Occipital lobe (tissue), 2 donors: ENCODE results near the gene PPM1H. TPM values are rescaled to one million over a fixed set of nuclear protein-coding genes. Genes with fewer than 3 reads are reported as not detected.

Experiments used
- DNase-seq: peaks from one replicate; lab custom pipeline; 2025; lab: John Stamatoyannopoulos, UW
- total RNA-seq: library from RNA; depleted of rRNA; stranded (reverse); fragments of >200 nt; gene quantifications from one replicate; pipeline ENCODE4 v1.2.3, GENCODE V29; 2014

The PPM1H gene
- total RNA-seq, 1 donor from 2014 or later: 10.6 TPM

GRCh38 chr12:62654326-62655241 is 280.4 kb downstream of the PPM1H start:
- DNase-seq: no peak

- DNase-seq: no peak
Measured at GRCh38 chr12:62653740-62654139, 281.2 kb downstream of the PPM1H start.

DNA sequence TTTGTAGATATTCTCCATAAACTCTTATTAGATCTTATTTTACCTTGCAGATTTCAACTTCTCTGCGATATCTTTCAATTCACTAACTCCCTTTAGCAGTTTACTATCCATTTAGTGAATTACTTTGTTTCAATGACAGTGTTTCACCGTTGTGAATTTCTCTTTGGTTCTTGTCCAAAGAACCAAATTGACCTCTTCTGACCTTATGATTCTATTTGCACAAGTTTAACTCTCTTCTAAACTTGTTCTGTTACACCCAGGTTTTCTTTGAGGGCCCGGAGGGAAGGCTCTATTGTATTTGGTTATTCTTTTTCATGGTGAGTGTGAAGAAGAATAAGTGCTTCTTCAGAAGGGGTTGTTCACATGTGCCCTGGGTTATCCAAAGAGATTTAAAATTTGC is 281.6 kb downstream of the PPM1H start:
- DNase-seq: no peak

- DNase-seq: no peak
Measured at GRCh38 chr12:62651138-62651537, 283.8 kb downstream of the PPM1H start.

GRCh38 chr12:62649412-62650138 is 285.4 kb downstream of the PPM1H start:
- no peak for DNase-seq

- peak; percentile 9 for DNase-seq
Measured at GRCh38 chr12:62647586-62647985, 287.4 kb downstream of the PPM1H start.

- DNase-seq: no peak
Measured at GRCh38 chr12:62646566-62646965, 288.4 kb downstream of the PPM1H start.

- no peak for DNase-seq
Measured at GRCh38 chr12:62643486-62643885, 291.5 kb downstream of the PPM1H start.

DNA sequence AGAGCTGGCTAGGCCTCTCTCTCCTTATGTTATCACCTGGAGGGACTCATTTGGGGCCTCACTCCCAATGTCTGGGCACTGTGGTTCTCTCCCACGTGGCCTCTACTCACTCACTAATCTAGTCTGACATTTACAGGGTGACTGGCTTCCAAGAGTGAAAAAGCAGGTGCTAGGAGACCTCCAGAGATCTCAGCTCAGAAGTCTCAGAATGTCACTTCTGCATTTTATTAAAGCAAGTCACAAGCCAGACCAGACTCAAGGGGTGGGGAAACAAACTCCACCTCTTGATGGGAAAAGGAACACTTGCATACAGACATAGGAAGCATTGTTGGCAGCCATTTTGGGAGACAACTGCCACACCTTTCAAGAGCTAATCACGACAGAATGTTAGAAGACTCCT is 292.5 kb downstream of the PPM1H start:
- no peak for DNase-seq

DNA sequence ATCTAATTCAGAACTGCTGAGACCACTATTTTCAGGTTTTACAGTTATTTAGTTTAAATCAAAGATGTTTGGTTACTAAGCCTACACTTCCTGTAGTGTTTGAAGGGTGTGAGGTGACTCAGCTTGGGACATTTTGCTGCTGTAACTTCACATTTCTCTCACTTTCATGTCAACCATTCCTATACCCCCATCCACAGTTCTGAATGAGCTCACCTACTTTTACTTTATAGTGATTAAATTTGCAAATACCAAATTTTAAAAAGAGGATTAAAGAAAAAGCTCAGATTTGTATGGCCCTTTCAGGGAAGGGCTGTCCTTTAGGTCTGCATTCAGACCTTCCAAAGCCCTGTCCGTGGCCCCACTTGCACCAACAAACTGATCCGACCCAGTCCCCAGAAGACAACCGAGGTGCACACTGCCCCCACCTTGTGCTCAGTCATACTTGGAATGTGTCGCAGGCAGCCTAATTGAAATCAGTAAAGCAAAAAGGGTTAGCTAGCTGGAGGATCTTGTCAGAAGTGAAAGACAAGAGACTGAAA is 294.0 kb downstream of the PPM1H start:
- no peak for DNase-seq

GRCh38 chr12:62637679-62638078 is 297.3 kb downstream of the PPM1H start:
- DNase-seq: no peak

DNA sequence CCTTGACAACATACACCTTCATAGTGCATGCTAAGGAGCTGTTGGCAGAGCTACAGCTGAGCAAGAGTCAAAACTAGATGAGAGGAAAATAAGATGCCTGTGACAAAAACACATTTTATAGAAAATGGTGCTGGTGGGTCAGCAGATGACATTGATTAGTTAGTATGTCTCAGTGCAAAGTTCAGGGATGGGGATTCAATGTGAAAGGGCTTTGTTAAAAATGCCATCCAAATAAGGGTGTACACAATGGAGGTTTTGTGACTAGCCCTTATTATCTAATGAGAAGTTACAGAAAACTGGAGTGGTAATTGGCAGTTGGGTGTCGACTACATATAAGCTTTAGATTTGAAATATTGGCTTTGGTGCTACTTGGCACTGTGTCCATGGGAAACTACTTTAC is 299.3 kb downstream of the PPM1H start:
- no peak for DNase-seq

GRCh38 chr12:62632411-62632918 is 302.5 kb downstream of the PPM1H start:
- peak; percentile 12 for DNase-seq

DNA sequence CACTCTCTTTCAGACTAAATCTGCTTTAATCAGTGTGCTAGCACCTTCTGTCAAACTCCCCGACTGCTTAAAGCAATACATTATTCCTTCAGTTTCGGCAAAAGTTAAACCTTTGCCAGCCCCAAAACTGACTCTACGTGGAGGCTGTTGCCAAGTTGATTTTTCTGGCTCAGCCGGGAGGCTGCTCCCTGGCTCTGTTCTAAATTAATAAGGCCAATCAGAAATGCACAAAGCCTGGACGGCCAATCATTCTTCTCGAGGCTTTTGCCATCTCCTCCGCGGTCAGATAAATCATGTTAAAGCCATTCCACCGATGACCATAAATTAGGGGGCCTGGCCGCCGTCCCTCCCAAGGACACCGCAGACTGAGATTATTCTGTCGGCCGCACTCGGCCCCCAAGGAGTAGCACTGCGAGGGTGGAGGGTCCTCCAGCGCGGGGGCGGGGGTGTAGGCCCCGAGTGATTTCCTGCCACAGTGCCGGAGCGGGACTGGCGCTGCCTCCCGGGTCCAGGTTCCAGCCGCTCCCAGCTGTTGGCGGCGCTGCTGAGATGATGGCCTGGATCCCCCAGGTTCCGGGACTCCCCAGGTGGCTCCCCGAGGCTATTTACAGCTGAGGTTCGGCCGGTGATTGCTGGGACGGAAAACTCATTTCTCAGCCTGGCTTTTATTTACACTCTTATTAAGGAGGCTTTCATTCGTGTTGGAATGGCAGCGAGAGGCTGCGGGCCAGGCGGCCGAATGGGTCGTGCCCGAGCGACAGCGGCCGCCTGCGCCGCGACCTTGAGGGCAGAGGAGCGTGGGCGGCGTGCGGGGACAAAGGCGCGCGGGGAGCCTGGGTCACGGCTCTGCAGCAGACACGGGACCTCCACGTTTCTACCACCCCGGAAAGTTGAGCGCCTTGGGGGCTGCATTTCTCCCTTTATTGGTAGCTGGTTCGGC is 303.2 kb downstream of the PPM1H start:
- peak; percentile 63 for DNase-seq

DNA sequence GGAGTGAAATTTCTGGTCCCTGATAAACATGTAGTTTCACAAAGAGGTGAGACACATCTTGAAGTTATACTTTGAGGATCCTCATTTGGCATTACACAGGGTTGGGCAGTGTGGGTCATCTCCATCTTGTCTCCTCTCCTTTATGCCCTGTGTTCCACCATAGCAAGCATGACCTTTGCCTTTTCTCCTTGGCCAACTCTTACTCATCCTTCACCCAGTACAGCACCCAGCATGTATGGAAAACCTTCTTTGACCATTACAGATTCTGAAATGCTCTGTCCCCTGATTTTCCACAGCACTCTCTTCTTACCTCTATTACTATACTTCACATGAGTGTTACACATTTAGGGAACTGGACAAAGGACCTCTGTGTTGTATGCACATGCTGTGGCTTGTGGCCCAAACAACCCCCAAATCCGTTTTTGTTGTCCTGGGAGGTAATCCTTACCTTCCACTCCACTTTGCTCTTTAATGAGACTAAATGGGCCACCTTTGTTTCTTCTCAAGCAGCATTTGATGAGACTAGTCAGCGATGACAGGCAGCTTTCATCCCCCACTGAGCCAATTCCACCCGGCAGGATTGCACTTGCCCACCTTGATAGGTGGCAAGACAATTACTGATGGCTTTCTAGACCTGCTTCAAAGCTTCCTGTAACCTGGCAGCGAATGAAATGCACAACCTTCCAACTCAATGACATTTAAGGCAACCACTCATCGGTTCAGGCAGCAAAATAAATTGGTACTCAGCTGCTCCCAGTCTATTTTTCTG is 304.8 kb downstream of the PPM1H start:
- DNase-seq: no peak

DNA sequence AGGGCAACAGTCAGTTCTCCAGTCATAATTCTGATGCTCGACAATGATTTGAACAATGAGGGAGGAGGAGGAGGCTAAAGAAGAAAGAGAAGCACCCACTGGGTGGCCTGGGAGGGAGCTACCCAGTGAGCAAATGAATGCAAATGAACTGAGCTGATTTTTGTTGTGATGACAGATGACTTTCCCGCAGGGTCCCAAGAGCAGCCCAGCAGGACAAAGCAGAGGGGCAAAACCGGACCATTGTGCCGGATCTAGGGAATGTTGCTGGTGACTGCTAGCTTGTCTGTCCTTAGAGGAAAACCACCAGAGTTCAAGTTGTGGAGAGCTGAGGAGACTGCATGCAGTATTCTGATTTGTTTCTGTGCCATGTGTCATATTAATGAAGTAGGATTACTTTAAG is 305.5 kb downstream of the PPM1H start:
- DNase-seq: no peak

GRCh38 chr12:62627181-62627580 is 307.8 kb downstream of the PPM1H start:
- no peak for DNase-seq

DNA sequence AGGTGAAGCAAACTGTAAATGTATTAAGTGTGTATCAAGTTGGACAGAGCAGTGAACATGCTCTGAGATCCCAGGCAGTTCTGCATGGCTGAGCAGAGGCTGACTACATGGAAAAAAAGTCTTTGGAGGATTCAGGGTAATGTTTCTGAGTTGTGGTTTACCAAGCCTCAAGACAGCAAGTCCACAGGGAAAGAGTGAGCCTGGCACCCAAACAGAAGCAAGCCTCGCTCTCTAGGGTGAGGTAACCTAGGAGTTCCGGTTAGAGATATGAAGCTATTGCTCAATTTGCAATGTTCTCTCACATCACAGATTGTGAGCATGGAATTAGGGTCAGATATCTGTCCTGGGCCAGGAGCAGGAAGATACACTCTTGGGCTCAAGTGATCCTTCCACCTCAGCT is 309.7 kb downstream of the PPM1H start:
- DNase-seq: no peak

- DNase-seq: no peak
Measured at GRCh38 chr12:62622177-62622576, 312.8 kb downstream of the PPM1H start.

DNA sequence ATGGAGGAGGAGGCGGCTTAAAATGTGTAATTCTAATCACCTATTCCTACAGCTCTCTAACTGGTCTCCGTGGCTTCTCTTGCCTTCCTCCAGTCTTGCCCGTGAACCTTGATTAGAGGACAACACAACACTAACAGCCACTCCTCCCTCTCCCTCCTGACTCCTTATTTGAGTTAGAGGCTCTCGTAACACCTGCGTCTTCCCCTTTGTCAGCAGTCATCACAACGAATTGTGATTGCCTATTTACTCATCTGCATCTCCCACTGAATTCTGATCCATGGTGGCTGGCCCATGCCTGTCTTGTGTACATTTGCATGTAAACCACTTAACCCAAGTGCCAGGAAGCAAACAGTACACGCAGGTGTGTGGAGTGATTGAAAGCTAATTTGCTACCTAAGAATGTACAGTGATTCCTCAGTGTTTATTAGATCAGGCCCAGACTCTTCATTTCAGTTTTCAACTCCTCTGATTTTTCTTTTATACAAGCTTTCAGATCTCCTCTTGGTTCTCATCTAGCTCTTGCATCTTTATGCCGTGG is 313.8 kb downstream of the PPM1H start:
- no peak for DNase-seq
